ENCODE measurements around the gene CTDSP2.

Gene CTDSP2

DNA sequence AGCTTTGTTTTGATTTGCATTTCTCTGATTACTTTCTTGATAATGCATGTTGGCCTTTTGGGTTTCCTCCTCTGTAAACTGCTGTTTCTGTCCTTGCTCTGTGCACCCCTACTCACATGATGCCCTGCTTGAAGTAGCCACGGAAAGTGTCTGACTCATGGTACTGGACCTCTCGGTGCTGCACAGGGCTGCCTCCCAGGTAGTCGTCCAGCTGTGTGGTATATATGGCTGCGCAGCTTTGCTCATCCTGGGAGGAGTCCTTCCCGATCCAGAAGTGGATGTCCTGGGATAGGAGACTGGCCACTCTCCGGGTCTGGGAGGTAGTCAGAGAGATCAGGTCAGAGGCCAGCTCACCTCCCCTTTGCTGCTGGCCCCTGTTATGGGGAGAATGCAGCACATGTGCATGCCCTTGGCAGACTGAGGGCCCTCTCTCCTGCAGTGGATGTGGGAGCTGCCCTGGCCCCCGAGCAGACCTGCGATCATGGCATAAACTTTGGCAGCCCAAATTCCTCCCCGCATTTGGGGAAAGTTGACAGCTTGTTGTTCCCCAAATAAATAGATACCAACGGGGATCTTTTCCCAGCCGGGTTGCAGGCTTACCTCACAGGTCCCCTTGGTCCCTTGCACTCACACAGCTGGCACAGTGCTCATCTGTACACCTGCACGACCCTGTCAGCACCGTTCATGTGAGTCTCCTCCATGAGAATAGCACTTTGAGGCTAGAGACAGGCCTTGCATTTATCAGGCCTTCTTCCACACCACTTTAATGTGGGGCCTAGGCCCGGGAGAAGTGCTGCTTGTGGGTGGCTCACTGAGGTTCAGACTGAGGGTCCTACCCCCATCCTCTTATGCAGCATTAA, 33.2 kb downstream of the CTDSP2 start:
- Mint-ChIP-seq H3K27me3 (ENCODE audit: low read depth) (no peaks in the 10 kb centered on the region), H3K27ac (no peak overlapping the region), H3K9me3 (no peaks in the 10 kb centered on the region), H3K4me1 (peaks cover 26% of the 10 kb centered on the region), H3K36me3 (ENCODE audit: low read depth) (peaks cover 15% of the 10 kb centered on the region), H3K4me3 (no peak overlapping the region)
- TF ChIP-seq, protein P1, sequence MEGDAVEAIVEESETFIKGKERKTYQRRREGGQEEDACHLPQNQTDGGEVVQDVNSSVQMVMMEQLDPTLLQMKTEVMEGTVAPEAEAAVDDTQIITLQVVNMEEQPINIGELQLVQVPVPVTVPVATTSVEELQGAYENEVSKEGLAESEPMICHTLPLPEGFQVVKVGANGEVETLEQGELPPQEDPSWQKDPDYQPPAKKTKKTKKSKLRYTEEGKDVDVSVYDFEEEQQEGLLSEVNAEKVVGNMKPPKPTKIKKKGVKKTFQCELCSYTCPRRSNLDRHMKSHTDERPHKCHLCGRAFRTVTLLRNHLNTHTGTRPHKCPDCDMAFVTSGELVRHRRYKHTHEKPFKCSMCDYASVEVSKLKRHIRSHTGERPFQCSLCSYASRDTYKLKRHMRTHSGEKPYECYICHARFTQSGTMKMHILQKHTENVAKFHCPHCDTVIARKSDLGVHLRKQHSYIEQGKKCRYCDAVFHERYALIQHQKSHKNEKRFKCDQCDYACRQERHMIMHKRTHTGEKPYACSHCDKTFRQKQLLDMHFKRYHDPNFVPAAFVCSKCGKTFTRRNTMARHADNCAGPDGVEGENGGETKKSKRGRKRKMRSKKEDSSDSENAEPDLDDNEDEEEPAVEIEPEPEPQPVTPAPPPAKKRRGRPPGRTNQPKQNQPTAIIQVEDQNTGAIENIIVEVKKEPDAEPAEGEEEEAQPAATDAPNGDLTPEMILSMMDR (IDR thresholded peaks at IDR 0.05; ENCODE audit: unreplicated experiment in 3 of 3) = no peak

DNA sequence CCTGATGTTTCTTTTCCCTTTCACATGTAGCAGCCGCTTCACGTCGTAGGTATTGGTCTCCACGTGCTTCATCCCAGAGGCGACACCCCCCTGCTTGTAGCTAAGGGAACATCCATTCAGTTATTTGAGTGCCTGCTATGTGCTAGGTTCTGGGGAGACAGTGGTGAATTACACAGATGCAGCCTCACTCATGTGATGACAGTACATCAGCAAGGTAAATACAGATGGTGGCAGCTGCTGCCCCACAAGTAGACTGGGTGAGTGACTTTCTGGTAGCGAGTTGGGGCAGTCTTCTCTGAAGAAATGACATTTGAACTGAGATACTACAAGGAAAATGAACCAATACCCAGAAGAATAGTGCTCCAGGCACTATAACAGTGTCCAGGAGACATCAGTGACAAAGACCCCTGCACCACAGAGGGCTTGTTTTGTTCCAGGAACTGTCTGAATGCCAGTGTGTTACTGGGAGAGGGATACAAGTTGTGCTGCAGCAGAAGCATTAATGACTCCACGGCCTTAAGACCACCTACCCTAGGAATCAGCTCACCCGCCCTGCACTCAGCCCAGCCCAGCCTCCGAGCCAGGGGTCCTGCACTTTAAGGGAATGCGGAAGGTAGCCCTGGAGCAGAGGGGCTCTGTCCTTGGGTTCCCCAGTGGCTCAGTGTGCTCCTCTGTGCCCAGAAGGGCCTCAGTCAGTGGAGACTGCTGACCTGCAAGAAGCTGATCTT, 35.3 kb downstream of the CTDSP2 start:
- H3K27me3 Mint-ChIP-seq (ENCODE audit: low read depth) = no peaks in the 10 kb centered on the region

DNA sequence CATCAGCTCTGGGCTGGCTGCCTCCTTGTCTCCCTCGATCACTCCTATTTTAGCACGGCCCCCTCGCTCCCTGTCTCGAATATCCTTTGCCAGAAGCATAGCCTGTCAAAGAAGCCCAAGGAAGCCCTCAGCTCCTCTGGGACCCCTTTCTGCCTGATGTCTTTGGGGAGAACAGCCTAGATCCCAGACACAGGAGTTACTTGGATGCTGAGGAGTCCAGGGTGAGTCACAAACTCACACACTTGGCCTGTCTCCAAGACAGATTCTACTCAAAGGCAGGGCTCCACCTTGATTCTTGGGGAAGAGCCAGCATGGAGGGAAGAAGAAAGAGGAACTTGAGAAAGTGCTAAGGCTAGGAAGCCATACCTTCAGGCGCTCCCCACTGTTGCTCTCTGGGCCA, 36.1 kb downstream of the CTDSP2 start:
- Mint-ChIP-seq H3K27me3 (ENCODE audit: low read depth) (no peaks in the 10 kb centered on the region), H3K4me1 (peaks cover 8% of the 10 kb centered on the region), H3K4me3 (no peak overlapping the region), H3K9me3 (no peaks in the 10 kb centered on the region), H3K36me3 (ENCODE audit: low read depth) (peaks cover 34% of the 10 kb centered on the region), H3K27ac (no peak overlapping the region)
- TF ChIP-seq, protein P1 (IDR thresholded peaks at IDR 0.05; ENCODE audit: unreplicated experiment in 3 of 3) = no peak

More for the DNA sequence above, 35.3 kb downstream of the CTDSP2 start:
- Mint-ChIP-seq H3K4me1 (peaks cover 13% of the 10 kb centered on the region), H3K4me3 (no peak overlapping the region), H3K27ac (no peak overlapping the region), H3K9me3 (no peaks in the 10 kb centered on the region), H3K36me3 (ENCODE audit: low read depth) (peaks cover 32% of the 10 kb centered on the region)
- TF ChIP-seq, protein P1 (IDR thresholded peaks at IDR 0.05; ENCODE audit: unreplicated experiment in 3 of 3) = no peak

DNA sequence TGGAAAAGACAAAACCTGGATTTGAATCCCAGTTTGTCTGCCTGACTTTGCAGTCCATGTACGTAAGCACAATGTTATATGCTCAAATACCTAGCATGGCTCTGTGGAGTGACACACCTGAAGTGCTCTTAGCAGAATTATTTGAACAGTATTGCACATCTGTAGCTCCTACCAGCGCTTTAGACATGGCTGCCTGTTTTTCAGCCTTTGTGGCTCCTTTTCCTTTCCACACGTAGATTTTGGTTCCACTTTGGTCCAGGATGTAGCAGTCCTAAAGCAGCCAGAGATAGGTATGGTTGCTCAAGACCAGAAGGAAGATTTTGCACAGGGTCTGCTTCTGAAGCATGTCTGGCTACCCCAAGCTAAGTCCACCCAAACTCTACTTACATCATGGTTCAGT, 37.1 kb downstream of the CTDSP2 start:
- no peak overlapping the region for H3K27ac Mint-ChIP-seq
- H3K27me3 Mint-ChIP-seq (ENCODE audit: low read depth) = no peaks in the 10 kb centered on the region
- H3K9me3 Mint-ChIP-seq = no peaks in the 10 kb centered on the region
- no peak overlapping the region for H3K4me3 Mint-ChIP-seq
- H3K36me3 Mint-ChIP-seq (ENCODE audit: low read depth) = peaks cover 34% of the 10 kb centered on the region
- peaks cover 3% of the 10 kb centered on the region for H3K4me1 Mint-ChIP-seq
- TF ChIP-seq, protein P1 (IDR thresholded peaks at IDR 0.05; ENCODE audit: unreplicated experiment in 3 of 3) = no peak

DNA sequence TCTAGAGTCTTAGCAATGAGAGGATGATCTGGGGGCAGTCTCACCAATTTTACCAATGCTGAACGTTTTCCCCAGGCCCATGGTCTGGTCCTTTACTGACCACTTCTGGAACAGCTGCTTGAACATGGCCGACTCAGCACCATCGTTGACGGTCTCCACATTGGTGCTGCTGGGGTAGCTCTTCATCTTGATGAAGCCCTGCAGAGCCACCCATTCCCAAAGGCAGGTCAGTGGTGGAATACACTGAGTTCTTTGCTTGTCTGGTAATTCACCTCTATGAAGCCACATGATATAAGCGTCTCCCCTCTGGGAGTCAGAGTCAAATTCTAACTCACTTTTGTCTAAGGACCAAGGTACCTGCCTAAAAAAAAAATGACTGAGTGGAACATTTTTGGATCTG, 38.2 kb downstream of the CTDSP2 start:
- H3K27me3 Mint-ChIP-seq (ENCODE audit: low read depth) = no peaks in the 10 kb centered on the region
- no peaks in the 10 kb centered on the region for H3K9me3 Mint-ChIP-seq
- H3K4me3 Mint-ChIP-seq = no peak overlapping the region
- no peak overlapping the region for H3K27ac Mint-ChIP-seq
- H3K4me1 Mint-ChIP-seq = no peaks in the 10 kb centered on the region
- TF ChIP-seq, protein P1 (IDR thresholded peaks at IDR 0.05; ENCODE audit: unreplicated experiment in 3 of 3) = no peak
- H3K36me3 Mint-ChIP-seq (ENCODE audit: low read depth) = peaks cover 34% of the 10 kb centered on the region
